Measurements from ENCODE around the gene ERCC3.

DNA sequence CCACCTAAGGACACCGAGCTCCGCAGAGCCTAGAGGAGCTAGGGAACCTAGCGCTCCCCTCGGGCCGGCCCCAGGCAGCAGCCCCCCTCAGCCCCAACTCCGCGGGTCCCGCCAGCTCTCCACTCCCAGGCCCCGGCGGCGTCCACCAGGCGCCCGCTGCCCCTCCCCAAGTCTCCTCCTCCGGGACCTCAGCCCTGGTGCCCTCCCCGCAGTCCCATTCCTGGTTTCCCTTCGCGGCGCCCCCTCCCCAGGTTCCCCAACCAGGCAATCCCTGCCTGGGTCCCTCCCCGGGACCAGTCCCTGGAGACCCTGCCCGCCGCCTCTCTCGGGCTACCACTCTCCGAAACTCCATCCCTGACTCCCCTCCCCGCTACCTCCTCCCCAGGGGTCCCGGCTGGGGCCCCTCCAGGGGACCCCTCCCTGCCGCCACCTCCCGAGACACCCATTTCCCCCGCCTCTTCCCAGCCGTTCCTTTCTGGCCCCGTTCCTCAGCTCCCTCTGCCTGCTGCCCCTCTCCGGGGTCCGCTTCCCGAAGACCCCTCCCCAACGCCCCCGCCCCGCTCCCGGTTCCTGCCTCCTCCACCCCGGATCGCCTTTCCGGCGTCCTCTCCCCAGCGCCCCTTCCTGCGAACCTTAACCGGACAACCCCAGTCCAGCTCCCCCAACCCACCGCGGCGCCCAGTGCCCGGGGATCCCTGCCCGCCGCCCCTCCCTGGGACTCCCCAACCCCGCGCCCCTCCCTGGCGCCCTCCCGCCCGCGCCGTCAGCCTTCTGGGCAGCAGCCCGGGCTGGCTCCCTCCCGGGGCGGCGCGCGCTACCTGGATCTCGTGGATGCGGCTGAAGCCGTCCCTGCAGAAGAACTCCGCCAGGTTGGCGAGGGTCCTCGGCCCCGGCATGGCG lies 74.5 kb downstream of the ERCC3 start:
- TF ChIP-seq GATA2 (IDR thresholded peaks at IDR 0.05; ENCODE audit: low read depth, low read length) (no peak), GATA3 (IDR thresholded peaks at IDR 0.05; ENCODE audit: low read depth, low read length) (no peak)

Measured in SH-SY5Y (cell line).